Left cardiac atrium (tissue), 4 donors: ENCODE data around the gene DNAJC12. TPM values are rescaled to one million over a fixed set of nuclear protein-coding genes. Genes with fewer than 3 reads are reported as not detected.
"Not testable (repeated sequence)": the region's sequence is repeated elsewhere in the genome, so short reads cannot be mapped to it uniquely, and the experiment has no call there.

Source experiments
- ATAC-seq, 2 donors: fragments of 200-7000 bp; cut with Tn5 transposase; one replicate each; pipeline ENCODE4 v1.9.1; 2020; ENCODE audit warnings: mild to moderate bottlenecking in 2 of 2, moderate library complexity in 2 of 2
- DNase-seq: peaks from one replicate; pipeline ENCODE4 v3.0.0-alpha.2; 2020
- intact Hi-C, 2 donors: fragments of 100-400 bp; cut with DNase I; formaldehyde crosslinking; loops; one replicate each; pipeline versions ENCODE4 v1.14.1 to v1.15.1; 2022 to 2023
- total RNA-seq, 2 donors: library from RNA; stranded (reverse); fragmentation: NEBNext Ultra II Directional; extraction: Animal tissue kit (Norgen Biotek cat#: 25700); gene quantifications; one replicate each; pipeline ENCODE4 v1.2.1, GENCODE V29; 2021
- donor health status: DM: no; HTN: yes; CAD: no.
- donor health status: DM: no; HTN: yes; CAD: no; lungs with severe emphysema.
- donor health status: DM: yes; HTN: yes; CAD: no.
- donor health status: Dilated cardiomyopathy.

Gene DNAJC12
- total RNA-seq, 2 donors from 2014 or later: 3.6 to 3.7 TPM

- intact Hi-C loops: no loop called here
- ATAC-seq (no peak), DNase-seq (no peak)
Observed at GRCh38 chr10:67775279-67775678, 62.7 kb downstream of the DNAJC12 start.

GRCh38 chr10:67772894-67773511, 65.0 kb downstream of the DNAJC12 start:
- intact Hi-C loops: no loop called here
- no peak for DNase-seq
- ATAC-seq: peak in 1 of 2 donors; percentile 54

GRCh38 chr10:67772151-67772550, 65.8 kb downstream of the DNAJC12 start:
- no peak for ATAC-seq
- intact Hi-C loops: no loop called here
- DNase-seq: no peak

DNA sequence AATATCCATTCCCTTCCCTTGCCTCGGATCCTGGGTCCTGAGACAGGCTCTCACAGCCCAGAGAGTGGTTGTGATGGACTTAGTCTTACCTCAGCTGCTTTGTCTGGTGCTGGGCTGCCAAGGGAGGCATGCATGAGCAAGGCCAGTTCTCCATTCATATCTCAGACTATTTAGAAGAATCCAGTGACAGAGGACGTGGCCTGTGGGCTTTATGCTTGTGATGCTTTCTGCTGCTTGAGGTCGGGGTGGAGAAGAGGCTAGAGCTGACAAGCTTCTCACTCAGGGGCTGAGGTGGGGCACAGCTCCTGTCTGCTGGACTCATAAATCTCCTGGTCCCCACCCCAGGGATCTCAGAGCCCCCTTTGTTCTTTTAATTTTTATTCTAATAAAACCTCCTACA, 66.8 kb downstream of the DNAJC12 start:
- intact Hi-C loops: no loop called here
- ATAC-seq: no peak

GRCh38 chr10:67770537-67770936, 67.5 kb downstream of the DNAJC12 start:
- DNase-seq (no peak), ATAC-seq (no peak)
- intact Hi-C loops: no loop called here

More for the DNA sequence above, 66.8 kb downstream of the DNAJC12 start:
- no peak for DNase-seq

GRCh38 chr10:67767244-67767643, 70.7 kb downstream of the DNAJC12 start:
- ATAC-seq: no peak
- intact Hi-C loops: loop anchor here in 1 of 2 donors (10.0 kb wide), 1 partner anchor 72 kb away; the partner anchor contains the start of gene CTNNA3
- DNase-seq: no peak

GRCh38 chr10:67764012-67764822, 73.8 kb downstream of the DNAJC12 start:
- ATAC-seq (peak; percentile 95 to 97), DNase-seq (peak; percentile 91)
- intact Hi-C loops: loop anchor here in 1 of 2 donors (10.0 kb wide), 1 partner anchor 69 kb away; the partner anchor contains the start of gene CTNNA3

DNA sequence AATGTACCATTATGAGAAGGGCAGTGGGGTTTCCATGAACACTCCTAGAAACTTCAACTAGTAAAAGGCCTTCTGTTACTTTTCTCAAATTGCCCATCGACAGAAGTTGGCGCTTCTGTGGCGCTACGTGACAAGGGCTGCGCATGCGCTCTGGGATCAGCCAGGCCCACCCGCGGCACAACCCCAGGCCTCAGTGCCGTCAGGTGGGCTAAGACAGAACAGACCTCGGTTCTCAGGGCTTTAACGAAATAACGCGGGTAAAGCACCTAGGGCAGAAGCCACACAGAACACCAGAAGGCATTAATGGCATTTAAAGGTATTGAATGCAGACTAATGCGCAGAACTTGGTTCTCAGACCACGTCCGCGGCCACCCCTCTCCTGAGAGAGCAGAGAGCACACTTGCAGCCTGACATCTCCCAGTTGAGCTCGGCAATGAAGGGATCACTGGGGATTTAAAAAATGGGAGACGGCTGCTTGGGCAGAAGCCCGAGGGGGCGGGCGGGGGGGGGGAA, 74.4 kb downstream of the DNAJC12 start:
- intact Hi-C loops: loop anchor here in 1 of 2 donors (10.0 kb wide), 1 partner anchor 69 kb away; the partner anchor contains the start of gene CTNNA3
- ATAC-seq (peak; percentile 80 to 83), DNase-seq (peak; percentile 85)

DNA sequence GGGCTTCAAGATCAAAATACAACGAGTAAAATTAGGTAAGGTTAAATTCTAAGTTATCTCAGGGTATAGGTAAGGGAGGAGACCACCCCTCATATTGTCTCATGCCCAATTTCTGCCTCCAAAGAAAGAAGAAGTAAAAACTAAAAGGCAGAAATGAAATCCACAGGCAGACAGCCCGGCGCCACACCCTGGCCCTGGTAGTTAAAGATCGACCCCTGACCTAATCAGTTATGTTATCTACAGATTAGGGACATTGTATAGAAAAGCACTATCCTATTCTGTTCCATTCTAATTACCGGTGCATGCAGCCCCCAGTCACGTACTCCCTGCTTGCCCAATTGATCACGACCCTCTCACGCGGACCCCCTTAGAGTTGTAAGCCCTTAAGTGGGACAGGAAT, 75.4 kb downstream of the DNAJC12 start:
- not testable (repeated sequence) for DNase-seq, ATAC-seq
- intact Hi-C loops: loop anchor here in 1 of 2 donors (10.0 kb wide), 1 partner anchor 68 kb away; the partner anchor contains the start of gene CTNNA3

- ATAC-seq: no peak
- no peak for DNase-seq
- intact Hi-C loops: loop anchor here in 1 of 2 donors (10.0 kb wide), 1 partner anchor 65 kb away; the partner anchor contains the start of gene CTNNA3
Observed at GRCh38 chr10:67760272-67760671, 77.7 kb downstream of the DNAJC12 start.

Other genes starting within 250 kb of the DNAJC12 start
- gene CTNNA3, start 142.0 kb downstream of the DNAJC12 start, total RNA-seq: 10 to 100 TPM; 42.3 to 48.7 TPM
- 10 to 100 TPM; 14.1 to 14.8 TPM for gene SIRT1, start 46.5 kb upstream of the DNAJC12 start, total RNA-seq
- 10 to 100 TPM; 31.9 to 34.7 TPM for gene HERC4, start 237.1 kb upstream of the DNAJC12 start, total RNA-seq